ENCODE results near the gene ABCB7. TPM values are rescaled to one million over a fixed set of nuclear protein-coding genes. Genes with fewer than 3 reads are reported as not detected.
"Not testable (repeated sequence)": the region's sequence is repeated elsewhere in the genome, so short reads cannot be mapped to it uniquely, and the experiment has no call there.

ABCB7 gene
- total RNA-seq, 2 donors from 2014 or later: 23.1 to 24.8 TPM

DNA sequence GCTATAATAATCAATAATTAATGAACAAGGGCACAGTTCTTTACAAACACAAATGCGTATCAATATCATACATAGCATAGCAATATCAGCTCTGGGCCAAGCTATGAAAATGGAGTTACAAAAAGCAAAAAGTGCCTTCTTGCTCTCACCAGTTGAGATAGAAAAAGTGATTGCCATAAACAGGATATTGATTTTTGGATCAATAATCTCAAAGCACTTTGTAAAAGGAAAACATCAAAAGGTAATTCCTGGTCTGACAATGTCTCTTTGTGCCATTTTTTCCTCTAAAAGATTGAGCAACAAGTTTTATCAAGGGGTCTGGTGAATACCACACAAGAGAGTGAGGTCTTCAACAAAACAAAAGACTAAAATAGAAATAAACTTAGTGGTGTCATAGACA lies 42.4 kb downstream of the ABCB7 start:
- DNase-seq (no peak), ATAC-seq (no peak)
- intact Hi-C loops (cut with DNase I): no loop called here

DNA sequence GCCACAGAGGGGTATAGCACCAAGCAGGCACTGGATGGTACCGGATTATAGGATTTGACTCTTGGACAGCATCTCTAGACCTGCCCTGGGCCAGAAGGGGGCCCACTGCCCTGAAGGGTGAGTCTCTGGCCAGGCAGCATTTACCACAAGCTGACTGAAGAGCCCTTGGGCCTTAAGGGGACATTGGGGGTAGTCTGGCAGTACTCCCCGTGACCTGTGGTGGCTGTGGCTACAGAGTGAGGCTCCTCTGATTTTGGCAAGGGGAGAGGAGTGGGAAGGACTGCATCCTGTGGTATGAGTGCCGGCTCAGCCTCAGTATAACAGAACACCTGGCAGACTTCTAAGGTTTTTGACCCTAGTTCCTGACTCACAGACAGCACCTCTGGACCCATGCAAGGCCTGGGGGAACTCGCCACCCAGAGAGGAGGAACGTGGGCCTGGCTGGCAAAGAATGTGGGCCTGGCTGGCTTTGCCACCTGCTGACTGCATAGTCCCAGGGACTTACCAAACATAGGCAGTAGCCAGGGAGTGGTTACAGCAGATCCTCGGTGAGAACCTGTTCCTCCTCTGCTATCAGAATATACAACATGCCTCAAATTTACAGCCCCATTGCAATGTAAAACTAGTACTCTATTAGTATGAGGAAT lies 48.1 kb downstream of the ABCB7 start:
- intact Hi-C loops (cut with DNase I): no loop called here
- ATAC-seq (no peak), DNase-seq (no peak)

DNA sequence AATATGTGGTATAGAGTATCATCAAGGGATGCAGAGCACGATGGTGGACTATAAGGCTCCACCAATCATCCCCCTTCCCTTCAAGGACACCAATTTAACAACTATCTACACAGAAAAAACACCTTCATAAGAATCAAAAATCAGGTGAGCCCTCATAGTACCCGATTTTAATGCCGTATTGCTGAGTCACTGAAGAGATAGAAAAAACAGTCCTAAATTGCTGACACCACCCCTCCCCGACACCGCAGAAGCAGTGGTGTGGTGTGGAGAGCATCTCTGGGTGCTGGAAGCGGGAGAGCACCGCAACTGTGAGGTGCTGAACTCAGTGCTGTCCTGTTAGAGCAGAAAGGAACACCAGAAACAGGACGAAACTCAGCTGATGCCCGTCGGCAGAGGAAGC lies 49.3 kb downstream of the ABCB7 start:
- intact Hi-C loops (cut with DNase I): no loop called here
- no peak for ATAC-seq
- no peak for DNase-seq

DNA sequence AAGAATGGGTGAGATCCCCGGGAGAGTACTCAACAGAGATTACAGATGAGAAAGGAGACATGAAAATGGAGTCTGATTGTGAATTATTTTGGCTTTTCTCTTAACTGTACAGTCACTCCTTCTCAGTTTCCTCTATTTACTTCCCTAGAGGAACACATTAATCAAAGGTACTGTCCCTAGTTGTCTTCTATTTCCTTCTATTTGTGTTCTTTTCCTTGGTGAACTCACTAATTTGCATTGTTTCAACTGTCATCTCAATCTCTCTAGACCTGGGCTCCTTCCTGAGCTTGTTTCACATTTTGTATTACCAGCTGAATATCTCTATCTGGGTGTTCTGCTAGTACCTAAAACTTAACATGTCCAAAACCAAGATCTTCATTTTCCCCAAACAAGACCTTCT lies 59.8 kb downstream of the ABCB7 start:
- intact Hi-C loops (cut with DNase I): no loop called here
- no peak for ATAC-seq
- DNase-seq: no peak

DNA sequence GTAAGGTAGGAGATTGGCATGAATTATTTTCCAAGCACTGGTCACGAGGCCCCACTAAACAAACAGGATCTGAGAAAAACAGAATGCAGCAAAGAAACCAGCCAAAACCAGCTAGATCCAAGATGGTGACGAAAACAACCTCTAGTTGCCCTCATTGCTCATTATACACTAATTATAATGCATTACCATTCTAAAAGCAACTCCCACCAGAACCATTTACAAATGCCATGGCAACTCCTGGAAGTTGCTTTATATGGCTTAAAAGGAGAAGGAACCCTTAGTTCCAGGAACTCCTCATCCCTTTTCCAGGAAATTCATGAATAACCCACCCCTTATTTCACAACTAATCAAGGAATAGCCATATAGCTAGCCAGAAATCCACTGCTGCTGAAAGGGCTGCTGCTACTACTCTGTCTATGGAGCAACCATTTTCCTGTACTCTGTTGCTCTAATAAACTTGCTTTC lies 69.3 kb downstream of the ABCB7 start:
- ATAC-seq: peak; percentile 30 to 60
- no peak for DNase-seq
- intact Hi-C loops (cut with DNase I): no loop called here

DNA sequence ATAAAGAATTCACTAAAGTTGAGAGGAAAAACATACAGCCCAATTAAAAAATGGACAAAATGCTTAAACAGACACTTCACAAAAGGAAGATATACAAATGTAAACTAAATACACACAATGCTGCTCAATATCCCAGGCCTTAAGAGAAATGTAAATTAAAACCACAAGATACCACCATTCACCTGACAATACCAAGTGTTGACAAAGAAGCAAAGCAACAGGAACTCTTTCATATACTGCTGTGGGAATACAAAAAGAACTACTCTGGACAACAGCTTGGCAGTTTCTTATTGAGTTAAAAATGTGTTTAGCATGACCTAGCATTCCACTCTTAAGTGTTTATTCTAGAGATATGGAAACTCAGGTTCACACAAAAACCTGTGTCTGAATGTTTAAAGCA lies 71.3 kb downstream of the ABCB7 start:
- no peak for DNase-seq
- intact Hi-C loops (cut with DNase I): no loop called here

DNA sequence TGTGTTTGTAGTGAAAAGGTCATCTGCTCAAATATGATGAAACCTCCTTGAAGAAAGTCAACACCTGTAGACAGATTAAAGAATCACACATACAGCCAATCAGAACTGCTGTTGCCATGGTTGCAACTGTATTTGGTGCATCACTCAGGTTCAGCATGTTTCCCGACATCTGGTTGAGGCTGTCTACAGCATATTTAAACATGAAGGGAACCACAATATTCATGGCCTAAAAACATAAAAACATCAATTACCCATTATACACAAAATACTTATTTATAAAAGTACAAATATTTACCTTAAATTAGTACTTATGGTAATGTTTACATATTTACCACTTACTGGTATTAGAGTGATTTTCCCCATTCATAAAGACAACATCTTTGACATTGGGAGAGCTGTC lies 79.7 kb downstream of the ABCB7 start:
- intact Hi-C loops (cut with DNase I): no loop called here
- DNase-seq: no peak
- no peak for ATAC-seq

More for the DNA sequence above, 71.3 kb downstream of the ABCB7 start:
- no peak for ATAC-seq

DNA sequence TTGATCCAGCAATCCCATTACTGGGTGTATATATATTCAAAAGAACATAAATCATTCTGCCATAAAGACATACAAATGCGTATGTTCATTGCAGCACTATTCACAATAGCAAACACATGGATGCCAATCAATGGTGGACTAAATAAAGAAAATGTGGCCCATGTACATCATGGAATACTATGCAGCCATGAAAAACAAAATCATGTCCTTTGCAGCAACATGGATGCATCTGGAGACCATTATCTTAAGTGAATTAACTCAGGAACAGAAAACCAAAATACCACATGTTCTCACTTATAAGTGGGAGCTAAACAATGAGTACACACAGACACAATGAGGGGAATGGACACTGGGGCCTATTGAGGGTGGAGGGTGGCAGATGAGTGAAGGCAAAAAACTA lies 81.6 kb downstream of the ABCB7 start:
- ATAC-seq (no peak), DNase-seq (no peak)
- intact Hi-C loops (cut with DNase I): no loop called here

DNA sequence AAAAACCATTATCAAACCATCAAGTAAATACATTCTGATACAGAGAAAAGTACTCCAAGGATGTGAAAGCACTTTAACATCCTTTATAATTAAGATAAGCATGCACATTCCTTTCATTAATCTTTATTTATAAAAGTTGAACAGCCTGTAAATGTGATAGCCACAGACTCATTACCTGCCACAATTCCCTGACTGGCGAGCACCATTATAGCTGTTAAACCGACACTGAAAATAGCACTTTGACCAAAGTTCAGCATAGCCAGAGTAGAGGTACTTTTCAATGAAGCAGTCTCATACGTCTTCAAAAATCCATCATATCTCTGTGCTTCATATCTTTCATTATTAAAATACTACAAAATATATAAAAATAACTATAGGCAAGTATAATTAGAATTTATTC lies 84.7 kb downstream of the ABCB7 start:
- no peak for ATAC-seq
- DNase-seq: no peak
- intact Hi-C loops (cut with DNase I): no loop called here

DNA sequence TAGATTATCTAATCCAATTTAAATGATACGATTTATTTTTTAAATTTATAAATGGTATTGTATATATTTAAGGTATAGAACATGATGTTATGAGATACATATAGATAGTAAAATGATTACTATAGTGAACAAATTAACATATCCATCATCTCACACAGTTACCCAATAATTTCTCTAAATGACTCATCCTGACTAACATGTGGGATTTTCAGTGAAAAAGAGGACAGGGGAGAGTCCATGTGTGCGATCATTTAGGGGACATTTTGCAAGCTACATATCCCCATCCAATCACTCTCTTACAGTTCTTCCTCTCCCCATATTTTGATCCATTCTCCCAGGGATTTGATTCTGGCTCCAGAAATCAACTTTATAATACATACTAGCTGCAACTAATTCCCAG lies 88.2 kb downstream of the ABCB7 start:
- ATAC-seq (no peak), DNase-seq (no peak)
- intact Hi-C loops (cut with DNase I): no loop called here

DNA sequence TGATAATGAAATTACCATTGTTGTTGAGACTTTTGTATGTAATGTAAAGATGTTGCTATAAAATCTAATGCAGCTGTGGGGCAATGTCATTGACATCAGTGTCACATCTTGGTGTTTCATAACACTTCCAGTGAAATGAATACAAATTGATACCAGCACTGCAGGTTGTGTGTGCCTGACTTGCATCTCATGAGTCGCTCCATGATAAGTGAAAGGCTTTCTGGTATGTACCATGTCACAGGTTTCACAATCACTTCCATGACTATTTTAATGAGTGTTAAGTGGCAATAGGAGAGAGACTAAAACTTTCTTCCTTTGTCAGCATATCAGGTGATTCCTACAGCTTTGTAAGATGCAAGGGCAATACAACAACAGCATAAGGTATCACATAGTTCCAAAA lies 94.4 kb downstream of the ABCB7 start:
- intact Hi-C loops (cut with DNase I): no loop called here
- ATAC-seq (no peak), DNase-seq (no peak)

DNA sequence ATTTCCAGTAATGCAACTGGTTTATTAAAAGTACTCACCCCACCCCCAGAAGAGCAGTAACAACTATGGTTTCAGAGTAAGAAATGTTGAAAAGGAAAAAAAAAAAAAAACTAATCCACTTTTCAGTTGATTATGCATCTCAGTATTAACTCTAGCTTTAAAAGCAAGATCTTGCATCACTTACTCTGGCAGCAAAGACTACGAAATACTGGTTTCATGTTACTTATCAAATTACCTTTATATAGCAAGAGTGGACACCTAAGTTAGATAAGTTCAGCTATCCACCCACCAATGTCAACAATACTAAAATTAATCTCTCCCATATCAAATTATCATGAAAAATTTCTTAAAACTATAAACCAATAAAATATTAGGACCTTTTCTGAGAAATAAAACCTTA lies 105.0 kb downstream of the ABCB7 start:
- intact Hi-C loops (cut with DNase I): no loop called here
- ATAC-seq (no peak), DNase-seq (no peak)

DNA sequence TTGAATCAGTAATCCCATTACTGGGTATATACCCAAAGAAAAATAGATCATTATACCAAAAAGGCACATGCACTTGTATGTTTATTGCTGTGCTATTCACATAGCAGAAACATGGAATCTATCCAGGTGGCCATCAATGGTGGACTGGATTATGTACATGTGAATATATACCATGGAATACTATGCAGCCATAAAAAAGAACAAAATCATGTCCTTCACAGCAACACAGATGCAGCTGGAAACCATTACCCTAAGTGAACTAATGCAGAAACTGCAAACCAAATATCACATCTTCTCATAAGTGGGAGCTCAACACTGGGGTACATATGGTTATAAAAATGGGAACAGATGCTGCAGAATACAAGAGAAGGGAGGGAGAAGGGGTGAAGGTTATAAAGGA lies 110.7 kb downstream of the ABCB7 start:
- no peak for DNase-seq
- intact Hi-C loops (cut with DNase I): loop anchor here in 1 of 2 donors (10.0 kb wide), 1 partner anchor 559 kb away; no protein-coding TSS in a partner anchor
- no peak for ATAC-seq

DNA sequence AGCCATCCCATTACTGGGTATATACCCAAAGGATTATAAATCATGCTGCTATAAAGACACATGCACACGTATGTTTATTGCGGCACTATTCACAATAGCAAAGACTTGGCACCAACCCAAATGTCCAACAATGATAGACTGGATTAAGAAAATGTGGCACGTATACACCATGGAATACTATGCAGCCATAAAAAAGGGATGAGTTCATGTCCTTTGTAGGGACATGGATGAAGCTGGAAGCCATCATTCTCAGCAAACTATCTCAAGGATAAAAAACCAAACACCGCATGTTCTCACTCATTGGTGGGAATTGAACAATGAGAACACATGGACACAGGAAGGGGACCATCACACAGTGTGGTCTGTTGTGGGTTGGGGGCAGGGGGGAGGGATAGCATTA lies 111.9 kb downstream of the ABCB7 start:
- intact Hi-C loops (cut with DNase I): loop anchor here in 1 of 2 donors (10.0 kb wide), 1 partner anchor 561 kb away; no protein-coding TSS in a partner anchor
- not testable (repeated sequence) for ATAC-seq, DNase-seq

DNA sequence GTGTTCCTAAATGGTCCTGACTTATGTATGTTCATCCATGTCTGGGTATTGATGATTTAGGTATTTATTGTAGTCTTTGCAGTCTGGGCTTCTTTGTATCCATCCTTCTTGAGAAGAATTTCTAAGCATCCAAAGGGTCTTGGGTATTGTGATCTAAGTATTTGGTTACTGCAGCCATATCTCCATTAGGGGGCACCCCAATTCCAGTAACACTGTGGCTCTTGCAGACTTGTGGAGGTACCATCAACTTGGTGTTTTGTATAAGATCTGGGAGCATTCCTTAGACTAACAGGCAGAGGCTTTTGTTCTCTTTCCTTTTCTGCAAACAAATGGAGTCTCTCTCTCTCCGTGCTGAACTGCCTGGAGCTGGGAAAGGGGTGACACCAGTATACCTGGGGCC lies 117.2 kb downstream of the ABCB7 start:
- DNase-seq: no peak
- intact Hi-C loops (cut with DNase I): no loop called here
- no peak for ATAC-seq

Other genes starting within 250 kb of the ABCB7 start
- under 1 TPM; 0.24 to 0.32 TPM for gene NEXMIF, start 230.8 kb downstream of the ABCB7 start, total RNA-seq
- 10 to 100 TPM; 13.2 to 14.4 TPM for gene UPRT, start 117.8 kb upstream of the ABCB7 start, total RNA-seq

Data from left cardiac atrium (tissue), 4 donors.